ENCODE measurements around the gene PIP4K2A.

Gene PIP4K2A

DNA sequence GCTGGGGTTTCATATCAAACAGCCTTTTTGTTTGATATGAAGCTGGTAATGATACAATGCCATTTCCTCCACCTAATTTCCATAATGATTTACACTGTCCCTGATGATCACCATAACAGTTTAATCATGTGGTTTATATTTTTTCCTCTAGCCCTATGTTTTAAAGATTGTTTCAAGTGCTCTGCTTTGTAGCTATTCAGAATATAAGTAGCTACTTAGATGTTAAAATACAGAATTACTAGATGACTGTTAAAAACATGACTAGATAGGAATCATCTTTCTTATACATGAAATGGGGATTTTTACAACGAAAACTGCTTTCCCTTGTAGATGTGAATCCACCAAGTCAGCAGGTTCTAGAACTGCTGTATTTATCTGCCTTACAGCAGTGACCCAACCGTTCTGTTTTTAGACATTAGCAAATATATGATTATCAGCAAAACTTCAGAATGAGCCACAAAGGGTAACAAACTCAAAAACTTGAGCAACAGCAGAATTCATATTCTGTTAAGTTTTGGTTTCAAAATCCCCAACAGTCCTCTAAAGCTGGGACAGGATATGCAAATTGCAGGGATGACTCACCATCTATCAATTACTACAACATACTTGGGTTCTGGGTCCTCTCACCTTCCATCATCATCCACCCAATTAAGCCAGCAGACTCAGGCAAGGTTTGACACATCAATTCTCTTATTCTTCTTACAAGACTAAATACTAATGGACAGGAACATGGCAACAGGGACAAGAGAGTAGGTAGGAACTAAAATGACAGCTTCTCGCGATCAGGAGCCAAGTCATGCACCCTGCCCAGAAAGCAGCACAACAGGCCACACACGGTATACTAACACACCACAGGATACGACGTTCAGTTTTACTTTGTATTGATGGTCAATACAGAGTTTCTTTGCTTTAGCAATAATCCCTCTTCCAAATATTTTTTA lies 83.9 kb downstream of the PIP4K2A start:
- H3K4me3 ChIP-seq (ENCODE audit: low read length) = peak overlapping the region; percentile 19
- peak; percentile 55 for DNase-seq (ENCODE audit: low read depth, low spot score)

DNA sequence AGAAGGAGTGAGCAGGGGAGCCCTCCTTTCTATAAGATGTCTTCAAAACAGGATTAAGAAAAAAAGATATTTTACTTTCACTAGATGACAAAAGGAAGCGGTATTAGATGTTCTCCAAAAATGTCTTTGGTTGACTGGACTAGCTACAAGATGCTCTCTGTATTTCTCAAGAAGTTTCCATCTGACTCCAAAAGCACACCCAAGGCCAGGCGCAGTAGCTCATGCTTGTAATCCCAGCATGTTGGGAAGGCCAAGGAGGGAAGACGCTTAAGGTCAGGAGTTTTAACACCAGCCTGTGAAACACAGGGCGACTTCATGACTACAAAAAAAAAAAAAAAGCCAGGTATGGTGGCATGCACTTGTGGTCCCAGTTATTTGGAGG lies 84.5 kb downstream of the PIP4K2A start:
- H3K4me3 ChIP-seq (ENCODE audit: low read length) = no peak overlapping the region

DNA sequence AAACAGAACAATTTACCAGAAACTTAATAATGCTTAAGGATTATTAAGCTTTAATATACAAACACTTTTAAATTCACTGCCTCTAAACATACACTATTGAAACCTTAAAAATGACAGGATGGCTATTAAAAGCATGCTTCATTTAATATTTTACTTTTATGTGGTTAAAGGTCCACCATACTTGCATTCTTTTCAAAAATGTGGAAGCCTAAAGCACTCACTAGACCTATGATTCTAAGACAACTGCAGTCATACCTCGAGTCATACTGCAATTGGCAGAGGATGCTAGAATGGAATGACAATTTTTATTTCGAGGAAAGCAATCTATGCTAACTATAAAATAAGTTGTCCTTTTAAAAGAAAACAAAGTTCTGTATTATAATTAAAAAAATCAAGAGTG lies 85.3 kb downstream of the PIP4K2A start:
- H3K4me3 ChIP-seq (ENCODE audit: low read length) = no peak overlapping the region
- DNase-seq (ENCODE audit: low read depth, low spot score) = no peak

More for the DNA sequence above, 84.5 kb downstream of the PIP4K2A start:
- no peak for DNase-seq (ENCODE audit: low read depth, low spot score)

DNA sequence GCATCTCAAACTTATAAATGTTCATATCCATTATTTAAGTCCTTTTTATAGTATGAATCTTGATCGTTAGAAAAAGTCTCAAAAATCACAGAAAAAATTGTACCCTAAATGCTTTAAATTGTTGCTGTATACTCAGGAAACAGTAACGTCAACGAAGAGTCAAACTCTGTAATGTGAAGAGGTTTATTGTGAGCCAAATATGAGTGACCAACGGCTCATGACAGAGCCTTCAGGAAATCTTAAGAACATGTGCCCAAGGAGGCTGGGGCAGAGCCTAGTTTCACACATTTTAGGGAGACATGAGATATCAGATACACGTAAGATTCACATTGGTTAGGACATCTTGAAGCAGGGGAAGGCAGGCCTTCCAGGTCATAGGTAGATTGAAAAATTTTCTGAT lies 86.1 kb downstream of the PIP4K2A start:
- no peak for DNase-seq (ENCODE audit: low read depth, low spot score)
- H3K4me3 ChIP-seq (ENCODE audit: low read length) = no peak overlapping the region

DNA sequence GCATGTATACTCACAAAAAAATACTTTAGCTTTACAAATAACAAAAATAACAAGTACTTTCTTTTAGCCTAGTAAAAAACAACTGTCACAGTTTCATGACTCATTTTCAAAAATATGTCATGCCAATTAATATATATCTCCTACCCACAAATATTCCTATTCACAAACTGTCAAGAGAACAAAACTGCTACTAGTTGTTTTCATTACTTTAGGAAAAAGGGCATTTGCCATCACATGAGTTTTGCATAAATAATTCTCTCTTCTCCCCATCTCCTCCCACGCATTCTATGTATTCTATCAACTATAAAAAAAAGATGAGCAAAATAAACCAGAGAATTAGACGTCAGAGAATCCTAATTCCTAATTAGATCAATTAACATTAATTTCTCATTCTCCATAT lies 87.6 kb downstream of the PIP4K2A start:
- DNase-seq (ENCODE audit: low read depth, low spot score) = no peak
- no peak overlapping the region for H3K4me3 ChIP-seq (ENCODE audit: low read length)

DNA sequence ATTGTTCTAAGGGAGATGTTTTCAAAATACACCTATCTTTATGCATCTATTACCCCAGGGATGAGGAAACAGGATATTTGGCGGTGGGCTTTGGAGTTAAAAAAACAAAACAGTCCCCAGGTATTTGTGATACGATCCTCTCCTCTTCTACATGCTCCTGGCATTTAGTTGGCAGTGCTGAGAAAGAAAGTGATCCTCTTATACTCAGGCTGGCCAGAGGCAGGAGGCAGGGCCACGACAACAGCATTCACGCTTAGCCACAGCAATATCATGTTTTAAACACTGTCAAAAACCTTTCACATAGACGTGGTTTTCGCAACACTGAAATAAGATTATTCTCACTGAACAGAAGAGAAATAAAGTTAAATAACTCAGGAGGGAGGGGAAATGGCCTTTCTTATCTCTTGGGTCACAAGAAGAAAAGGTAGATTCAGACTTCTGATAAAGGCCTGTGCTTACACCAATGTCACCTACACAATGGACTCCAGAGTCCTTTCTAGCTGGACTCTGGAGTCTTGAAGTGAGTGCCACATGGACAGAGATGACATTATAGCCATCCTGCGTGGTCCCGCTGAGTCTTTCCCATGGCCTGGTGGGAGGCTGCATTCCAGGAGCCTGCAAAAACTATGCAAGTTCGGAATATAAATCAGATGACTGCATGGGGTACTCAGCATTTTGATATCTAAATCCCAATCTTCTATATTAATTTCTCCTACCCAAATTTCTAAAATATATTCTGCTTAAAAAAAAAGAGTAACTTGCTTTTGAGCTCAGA lies 88.7 kb downstream of the PIP4K2A start:
- DNase-seq (ENCODE audit: low read depth, low spot score) = no peak
- no peak overlapping the region for H3K4me3 ChIP-seq (ENCODE audit: low read length)

DNA sequence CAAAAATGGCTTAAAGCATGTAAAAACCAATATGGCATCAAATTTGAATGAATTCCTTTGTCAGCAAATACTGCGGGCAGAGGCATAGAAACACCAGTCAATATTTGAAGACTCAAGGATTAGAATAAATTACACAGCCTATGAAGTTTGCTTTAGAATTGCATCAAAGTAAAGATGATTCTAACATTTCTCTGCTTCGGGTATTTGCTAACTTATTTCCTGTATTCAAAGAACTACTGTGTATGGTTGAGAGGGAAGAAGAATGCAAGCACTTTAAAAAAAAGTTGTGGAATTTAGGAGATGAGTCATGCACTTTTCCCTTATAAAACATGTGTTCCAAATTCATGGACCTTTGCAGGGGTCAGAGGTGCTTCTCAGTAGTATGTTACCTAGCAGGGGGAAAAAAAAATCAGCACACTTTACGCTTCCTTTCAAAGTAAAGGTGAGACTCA lies 90.1 kb downstream of the PIP4K2A start:
- H3K4me3 ChIP-seq (ENCODE audit: low read length) = no peak overlapping the region
- DNase-seq (ENCODE audit: low read depth, low spot score) = no peak

DNA sequence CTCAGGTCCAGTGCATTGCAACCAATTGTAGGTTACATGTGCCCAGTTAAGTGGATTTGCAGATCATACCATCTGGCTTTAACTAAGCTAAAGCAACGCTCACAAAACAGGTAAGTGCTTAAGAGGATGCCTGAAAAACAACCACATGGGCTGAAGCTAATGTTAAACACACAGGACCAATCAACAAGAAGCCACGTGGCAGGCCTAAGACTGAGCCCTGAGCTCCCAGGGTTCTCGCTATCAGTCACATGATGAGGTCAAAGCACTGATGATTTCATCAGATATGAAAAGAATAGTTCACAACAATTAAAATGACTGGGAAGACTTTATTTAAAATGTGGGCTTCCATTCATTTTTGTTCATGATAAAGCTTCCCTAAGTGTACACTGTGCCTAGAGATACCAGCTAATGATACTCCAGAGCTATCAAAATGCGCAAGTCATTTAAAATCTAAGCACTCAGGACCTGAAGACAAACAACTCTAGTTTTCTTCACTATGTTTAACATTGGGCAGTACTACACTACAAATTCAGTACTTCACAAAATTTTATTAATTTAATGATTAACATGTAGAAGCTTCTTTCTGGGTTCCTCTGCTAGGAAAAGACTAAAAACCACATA lies 90.6 kb downstream of the PIP4K2A start:
- H3K4me3 ChIP-seq (ENCODE audit: low read length) = no peak overlapping the region
- DNase-seq (ENCODE audit: low read depth, low spot score) = no peak

DNA sequence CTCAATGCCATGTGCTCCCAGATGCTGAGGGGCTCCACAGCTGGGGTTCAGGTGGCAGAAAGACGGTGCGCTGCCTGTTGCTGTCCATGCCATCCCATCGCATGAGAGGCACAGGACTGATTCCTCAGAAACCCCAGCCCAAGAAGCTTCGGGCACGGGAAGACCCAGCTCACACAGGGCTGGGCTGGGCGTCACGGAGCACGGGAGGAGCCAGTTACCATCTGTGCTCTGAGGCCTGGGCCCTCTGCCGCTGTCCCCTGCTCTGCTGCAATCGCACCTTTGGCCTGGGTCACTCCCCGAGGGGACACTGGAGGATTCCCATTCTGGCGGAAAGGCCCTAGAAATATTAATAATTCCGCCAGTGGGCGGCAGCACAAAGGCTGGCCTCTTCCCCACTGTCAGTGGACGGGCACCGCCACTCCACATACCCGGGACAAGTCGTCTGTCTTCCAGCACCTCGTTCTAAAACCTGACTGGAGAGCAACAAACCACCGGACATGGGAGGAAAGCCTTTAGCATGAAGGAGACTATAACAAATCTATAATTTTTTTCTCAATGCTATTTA lies 92.1 kb downstream of the PIP4K2A start:
- no peak overlapping the region for H3K4me3 ChIP-seq (ENCODE audit: low read length)
- DNase-seq (ENCODE audit: low read depth, low spot score) = no peak

DNA sequence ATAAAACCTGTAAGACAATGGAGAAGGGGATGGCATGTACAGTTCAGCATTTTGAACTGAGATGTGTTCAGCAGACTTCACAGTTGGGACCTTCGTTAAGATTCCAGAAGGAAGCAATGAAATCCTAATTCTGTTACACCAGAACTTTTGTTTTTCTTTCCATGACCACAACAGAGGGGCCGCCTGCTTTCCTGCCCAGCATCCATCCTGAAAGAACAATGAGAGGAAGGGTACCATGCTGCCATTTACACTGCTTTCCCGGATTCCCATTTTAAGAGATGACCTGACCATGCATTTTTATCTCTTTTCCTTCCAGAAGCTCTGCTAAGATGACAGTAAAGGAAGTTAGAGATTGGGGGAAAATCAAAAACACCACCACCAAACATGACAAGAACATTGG lies 92.7 kb downstream of the PIP4K2A start:
- H3K4me3 ChIP-seq (ENCODE audit: low read length) = no peak overlapping the region
- DNase-seq (ENCODE audit: low read depth, low spot score) = no peak

DNA sequence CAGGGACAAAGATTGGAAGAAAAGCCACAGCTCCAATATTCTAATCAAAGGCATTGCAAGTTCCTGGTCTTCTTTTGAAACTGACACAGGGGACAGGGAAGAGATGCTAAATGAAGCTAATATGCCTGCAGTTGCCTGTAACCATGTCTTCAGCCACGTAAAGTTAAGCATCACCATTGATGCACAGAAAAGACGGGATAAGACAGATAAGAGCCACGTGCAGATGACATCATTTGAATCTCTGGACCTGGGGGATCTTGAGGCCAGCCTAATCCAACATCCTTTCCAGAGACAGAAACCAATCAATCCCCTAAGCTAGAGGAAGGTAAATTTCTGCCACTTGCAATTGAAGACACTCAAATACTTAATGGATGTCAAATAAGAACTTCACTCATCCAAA lies 93.4 kb downstream of the PIP4K2A start:
- DNase-seq (ENCODE audit: low read depth, low spot score) = no peak
- no peak overlapping the region for H3K4me3 ChIP-seq (ENCODE audit: low read length)

DNA sequence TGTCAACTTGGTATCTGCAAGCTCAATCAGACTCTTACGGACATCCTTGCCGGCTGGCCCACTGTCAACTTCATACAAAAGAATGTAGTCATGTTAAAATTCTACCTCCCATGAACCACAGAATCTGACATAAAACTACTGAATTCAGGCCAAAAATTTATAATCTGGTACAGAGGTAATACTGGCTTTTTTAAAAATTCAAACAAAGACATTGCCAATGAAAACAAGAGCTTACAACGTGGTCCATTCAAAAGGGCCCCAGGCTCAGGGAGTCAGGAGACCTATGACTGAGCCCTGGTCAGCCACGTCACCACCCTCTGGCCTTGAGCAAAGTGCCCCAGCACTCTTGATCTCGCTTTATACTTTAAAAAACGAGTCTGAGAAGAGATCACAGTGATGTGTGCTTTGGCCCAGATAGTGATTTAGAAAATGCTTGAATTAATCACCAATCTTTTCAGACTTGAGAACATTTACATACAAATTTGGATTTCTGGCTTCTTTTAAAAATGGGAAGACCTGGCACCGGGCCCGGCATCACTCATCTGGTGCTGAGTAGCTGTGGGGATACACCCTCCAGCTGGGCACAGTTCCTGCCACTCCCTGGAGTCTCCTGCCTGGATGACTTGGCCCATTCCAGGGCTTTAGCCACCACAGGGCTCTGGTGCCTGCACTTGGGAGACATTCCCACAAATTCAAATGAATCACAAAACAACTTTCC lies 94.1 kb downstream of the PIP4K2A start:
- no peak for DNase-seq (ENCODE audit: low read depth, low spot score)
- H3K4me3 ChIP-seq (ENCODE audit: low read length) = no peak overlapping the region

DNA sequence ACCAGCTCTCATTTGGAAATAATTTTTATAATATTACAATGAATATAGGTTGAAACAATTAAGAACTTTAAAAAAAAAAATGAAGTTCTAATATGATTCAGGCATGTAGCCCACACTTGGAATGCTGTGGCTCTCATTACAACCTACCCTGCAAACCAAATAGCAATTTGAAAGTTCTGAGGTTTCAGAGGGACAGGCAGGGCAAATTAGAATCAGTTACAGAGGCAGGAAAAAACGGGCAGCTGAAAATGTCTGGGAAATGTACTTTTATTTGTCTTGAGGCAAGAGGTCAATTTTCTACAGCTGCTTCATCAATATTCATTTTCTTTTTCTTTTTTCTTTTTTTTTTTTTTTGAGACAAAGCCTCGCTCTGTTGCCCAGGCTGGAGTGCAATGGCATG lies 95.3 kb downstream of the PIP4K2A start:
- DNase-seq (ENCODE audit: low read depth, low spot score) = no peak
- no peak overlapping the region for H3K4me3 ChIP-seq (ENCODE audit: low read length)

DNA sequence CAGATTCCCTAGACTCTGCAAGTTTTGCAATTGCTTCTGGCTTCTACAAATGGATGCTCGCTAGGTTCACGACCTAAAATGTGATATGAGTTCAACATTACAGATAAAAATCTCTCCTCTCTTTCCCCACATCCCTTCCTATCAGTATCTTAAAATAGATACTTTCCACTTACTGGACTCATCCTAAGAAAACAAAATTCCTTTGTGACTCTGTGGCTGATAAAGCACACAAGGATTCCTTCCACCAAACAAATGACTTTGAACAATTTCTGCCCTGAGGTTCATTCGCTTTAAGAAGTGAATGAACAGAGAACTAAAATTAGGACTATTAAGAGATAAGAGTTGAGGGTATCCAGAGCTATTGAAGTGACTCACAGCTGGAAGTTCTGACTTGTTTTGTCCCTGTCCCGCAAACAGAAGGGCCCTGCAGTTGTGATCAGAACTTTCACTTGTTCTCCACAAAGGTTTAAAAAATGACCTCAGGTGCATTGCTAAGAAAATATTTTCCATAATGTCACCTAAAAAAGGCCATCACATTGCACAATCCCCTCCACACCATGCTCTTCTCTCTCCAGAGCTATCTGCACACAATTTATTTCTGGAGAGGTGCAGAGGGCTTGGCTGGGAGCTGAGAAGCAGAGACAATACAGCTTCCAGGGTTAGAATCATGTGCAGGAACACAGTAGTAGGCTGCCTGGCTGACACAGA lies 96.1 kb downstream of the PIP4K2A start:
- DNase-seq (ENCODE audit: low read depth, low spot score) = no peak
- H3K4me3 ChIP-seq (ENCODE audit: low read length) = no peak overlapping the region

DNA sequence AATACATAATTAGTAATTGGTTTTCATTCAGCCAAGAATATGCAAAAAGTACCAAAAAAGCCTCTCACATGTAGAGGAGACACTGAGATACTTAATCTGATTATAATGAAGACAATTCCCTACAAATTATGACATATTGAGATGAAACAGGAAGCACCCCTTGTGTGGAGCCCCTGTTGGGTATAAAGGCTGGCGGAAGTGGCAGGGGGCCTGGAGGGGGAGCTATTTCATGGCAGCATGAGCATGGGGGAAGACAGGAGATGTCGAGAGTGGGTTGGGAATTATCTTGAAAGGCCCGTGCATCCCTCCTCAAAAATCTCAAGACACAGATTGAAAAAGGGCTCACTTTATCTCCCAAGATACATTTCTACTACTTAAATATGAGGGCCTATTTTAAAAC lies 96.9 kb downstream of the PIP4K2A start:
- DNase-seq (ENCODE audit: low read depth, low spot score) = no peak
- H3K4me3 ChIP-seq (ENCODE audit: low read length) = no peak overlapping the region

DNA sequence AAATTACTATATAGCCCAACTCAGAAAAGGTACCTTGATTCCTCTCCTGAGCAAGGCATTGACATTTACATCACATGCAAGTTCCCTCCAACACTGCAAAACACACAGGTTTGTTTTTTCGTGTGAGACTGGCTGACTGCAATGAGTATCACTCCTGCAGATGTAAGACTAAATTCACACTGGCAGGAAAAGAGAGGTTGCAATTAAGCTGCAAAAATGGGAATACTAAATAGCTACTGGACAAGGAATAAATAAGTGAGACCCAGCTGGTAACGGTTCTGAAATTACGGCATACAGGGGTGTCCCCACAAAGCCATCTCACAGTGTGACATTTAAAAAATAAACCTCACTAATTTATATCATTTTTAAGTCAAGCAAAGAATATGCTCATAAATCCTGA lies 97.3 kb downstream of the PIP4K2A start:
- no peak overlapping the region for H3K4me3 ChIP-seq (ENCODE audit: low read length)
- no peak for DNase-seq (ENCODE audit: low read depth, low spot score)

DNA sequence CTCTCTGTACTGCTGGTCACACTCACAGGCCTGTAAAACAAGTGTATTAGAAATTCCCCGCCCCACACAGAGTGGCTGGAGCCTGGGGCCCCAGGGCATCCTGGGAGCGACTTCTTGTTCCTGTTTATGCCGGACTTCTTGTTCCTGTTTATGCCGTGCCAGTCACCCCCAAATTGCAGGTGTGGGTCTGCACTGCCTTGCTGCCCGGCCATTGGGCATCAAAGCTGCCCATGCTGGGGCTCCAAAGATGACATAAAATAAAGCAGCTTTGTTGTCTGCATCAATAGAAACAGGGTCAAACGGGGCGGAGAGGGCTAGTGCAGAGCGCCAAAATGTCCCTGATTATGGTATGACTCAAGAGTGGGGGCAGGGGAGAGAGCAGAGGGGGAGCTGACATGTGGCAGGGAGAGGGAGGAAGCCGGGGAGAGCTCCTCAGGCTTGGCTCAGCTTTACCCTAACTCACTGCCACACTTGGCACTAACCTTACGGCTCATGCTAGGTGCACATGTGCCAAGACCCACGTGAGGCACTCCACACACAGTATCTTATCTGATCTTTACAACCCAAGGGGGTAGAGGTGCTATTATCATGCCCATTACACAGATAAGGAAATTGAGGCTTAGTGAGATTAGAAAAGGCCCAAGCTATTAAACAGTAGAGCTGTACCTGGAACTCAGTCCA lies 98.4 kb downstream of the PIP4K2A start:
- DNase-seq (ENCODE audit: low read depth, low spot score) = peak; percentile 43
- H3K4me3 ChIP-seq (ENCODE audit: low read length) = no peak overlapping the region

DNA sequence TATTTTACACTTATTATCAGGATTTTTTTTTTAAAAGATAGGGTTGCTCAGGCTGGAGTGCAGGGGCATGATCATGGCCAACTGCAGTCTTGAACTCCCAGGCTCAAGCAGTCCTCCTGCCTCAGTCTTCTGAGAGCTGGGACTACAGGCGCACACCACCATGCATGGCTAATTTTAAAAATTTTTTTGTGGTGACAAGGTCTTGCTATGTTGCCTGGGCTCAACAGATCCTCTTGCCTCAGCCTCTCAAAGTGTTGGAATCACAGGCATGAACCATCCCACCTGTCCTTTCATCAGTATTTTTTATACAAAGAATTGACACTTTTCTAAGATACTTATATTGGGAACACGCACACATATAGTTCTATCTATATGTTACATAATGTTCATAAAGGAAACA lies 99.3 kb downstream of the PIP4K2A start:
- no peak overlapping the region for H3K4me3 ChIP-seq (ENCODE audit: low read length)
- DNase-seq (ENCODE audit: low read depth, low spot score) = no peak
